Measurements from ENCODE around the gene SREBF2. TPM values are rescaled to one million over a fixed set of nuclear protein-coding genes. Genes with fewer than 3 reads are reported as not detected.

Gene SREBF2
- total RNA-seq = 100 to 1,000 TPM; 109 to 112 TPM
- 10 to 100 TPM; 14.5 to 23.6 TPM for polyA plus RNA-seq

- POLR2A ChIA-PET (ENCODE audit: partially characterized antibody) = interaction anchor here (0.6 to 6.2 kb wide), 42 partner anchors 10 to 881 kb away, joined by 3 to 139 read pairs (median 5); partner anchors contain the start of genes CCDC134, CENPM, MEI1 and NDUFA6
- peaks cover 26% of the 10 kb centered on the region for H3K4me1 ChIP-seq (ENCODE audit: insufficient read depth, low read length)
- Mint-ChIP-seq H3K4me1 (peaks cover 21 to 46% (median 31%) of the 10 kb centered on the region in 4 donors), H3K27ac (peak within 1 kb of the TSS; percentile 98 to 100 (median 99)), H3K9me3 (no peaks in the 10 kb centered on the region), H3K36me3 (peaks cover 8 to 27% of the 10 kb centered on the region in 2 donors), H3K27me3 (no peaks in the 10 kb centered on the region), H3K4me3 (peak within 1 kb of the TSS; percentile 92 to 97 (median 95))
- no peaks in the 10 kb centered on the region for H3K9me3 ChIP-seq (ENCODE audit: control insufficient read depth in 1 of 2, low read length in 2 of 2)
- DNase-seq = peak; percentile 97 to 99 (median 98)
- peak within 1 kb of the TSS; percentile 36 to 93 for H3K4me3 ChIP-seq (ENCODE audit: low read length in 2 of 2)
- CTCF ChIA-PET (ENCODE audit: partially characterized antibody) = interaction anchor here (1.0 to 3.3 kb wide), 6 partner anchors 10 to 108 kb away, joined by 3 to 18 read pairs (median 8); partner anchors contain the start of genes CCDC134 and TNFRSF13C
- H3K27me3 ChIP-seq (ENCODE audit: insufficient read depth, low read length) = no peaks in the 10 kb centered on the region
- H3K36me3 ChIP-seq (ENCODE audit: insufficient read depth, low read length) = peaks cover 11% of the 10 kb centered on the region
- intact Hi-C loops (cut with micrococcal nuclease) = loop anchor here (1.0 kb wide), 4 partner anchors 25 to 108 kb away; partner anchors contain the start of genes CCDC134 and SHISA8
- peak within 1 kb of the TSS; percentile 84 for H3K27ac ChIP-seq (ENCODE audit: low read depth, low read length)
Measured at GRCh38 chr22:41832553-41833368, at the start of gene SREBF2. Gene SREBF2, plus strand, starts transcription at chr22:41833105. Its CDS starts 166 bp downstream, at chr22:41833271.

GRCh38 chr22:41787331-41787730 lies 45.6 kb upstream of the SREBF2 start:
- peaks cover 35 to 54% of the 10 kb centered on the region in 2 donors for H3K36me3 Mint-ChIP-seq
- Histone ChIP-seq H3K9me3 (ENCODE audit: control insufficient read depth in 1 of 2, low read length in 2 of 2) (no peaks in the 10 kb centered on the region), H3K27me3 (ENCODE audit: insufficient read depth, low read length) (no peaks in the 10 kb centered on the region), H3K27ac (ENCODE audit: low read depth, low read length) (no peak overlapping the region), H3K4me3 (ENCODE audit: low read length in 2 of 2) (no peak overlapping the region), H3K4me1 (ENCODE audit: insufficient read depth, low read length) (peaks cover 50% of the 10 kb centered on the region), H3K36me3 (ENCODE audit: insufficient read depth, low read length) (peaks cover 40% of the 10 kb centered on the region)
- peak overlapping the region in 3 of 7 donors; percentile 17 to 77 (median 65) for H3K27ac Mint-ChIP-seq
- intact Hi-C loops (cut with micrococcal nuclease) = no loop called here
- no peak for DNase-seq
- no peaks in the 10 kb centered on the region for H3K9me3 Mint-ChIP-seq
- POLR2A ChIA-PET (ENCODE audit: partially characterized antibody) = interaction anchor here (0.9 to 16.2 kb wide), 2 partner anchors 11 to 45 kb away, joined by 4 to 584 read pairs; partner anchors contain the start of genes CCDC134 and SREBF2
- H3K4me1 Mint-ChIP-seq = peaks cover 26 to 57% (median 35%) of the 10 kb centered on the region in 4 donors
- H3K4me3 Mint-ChIP-seq = peak overlapping the region in 1 of 8 donors; percentile 30
- CTCF ChIA-PET (ENCODE audit: partially characterized antibody) = interaction anchor here (1.2 to 1.9 kb wide), 4 partner anchors 12 to 153 kb away, joined by 3 to 14 read pairs (median 5); partner anchors contain the start of gene CCDC134
- no peaks in the 10 kb centered on the region for H3K27me3 Mint-ChIP-seq

GRCh38 chr22:41793871-41794270 lies 39.0 kb upstream of the SREBF2 start:
- POLR2A ChIA-PET (ENCODE audit: partially characterized antibody) = interaction anchor here (1.6 to 6.4 kb wide), 2 partner anchors 13 to 132 kb away, joined by 3 to 58 read pairs; no protein-coding TSS in a partner anchor
- H3K36me3 Mint-ChIP-seq = peaks cover 43 to 59% of the 10 kb centered on the region in 2 donors

GRCh38 chr22:41798736-41799135 lies 34.2 kb upstream of the SREBF2 start:
- H3K4me3 Mint-ChIP-seq = peak overlapping the region in 3 of 8 donors; percentile 73 to 98 (median 92)
- peak overlapping the region; percentile 85 for H3K27ac ChIP-seq (ENCODE audit: low read depth, low read length)
- intact Hi-C loops (cut with micrococcal nuclease) = no loop called here

More at GRCh38 chr22:41793871-41794270, 39.0 kb upstream of the SREBF2 start:
- Mint-ChIP-seq H3K4me3 (no peak overlapping the region), H3K27ac (peak overlapping the region in 2 of 7 donors; percentile 30 to 80), H3K27me3 (no peaks in the 10 kb centered on the region), H3K9me3 (no peaks in the 10 kb centered on the region), H3K4me1 (peaks cover 7 to 13% (median 10%) of the 10 kb centered on the region in 4 donors)
- no peak overlapping the region for H3K4me3 ChIP-seq (ENCODE audit: low read length in 2 of 2)
- no peaks in the 10 kb centered on the region for H3K27me3 ChIP-seq (ENCODE audit: insufficient read depth, low read length)
- H3K36me3 ChIP-seq (ENCODE audit: insufficient read depth, low read length) = peaks cover 41% of the 10 kb centered on the region
- peaks cover 4% of the 10 kb centered on the region for H3K4me1 ChIP-seq (ENCODE audit: insufficient read depth, low read length)
- no peaks in the 10 kb centered on the region for H3K9me3 ChIP-seq (ENCODE audit: control insufficient read depth in 1 of 2, low read length in 2 of 2)
- H3K27ac ChIP-seq (ENCODE audit: low read depth, low read length) = no peak overlapping the region
- intact Hi-C loops (cut with micrococcal nuclease) = no loop called here
- CTCF ChIA-PET (ENCODE audit: partially characterized antibody) = interaction anchor here (2.3 kb wide), 1 partner anchor 12 kb away, joined by 7 read pairs; no protein-coding TSS in a partner anchor
- no peak for DNase-seq

GRCh38 chr22:41799486-41800347 lies 33.2 kb upstream of the SREBF2 start:
- peaks cover 7% of the 10 kb centered on the region for H3K36me3 ChIP-seq (ENCODE audit: insufficient read depth, low read length)
- ChIA-PET CTCF (ENCODE audit: partially characterized antibody) (interaction anchor here (0.6 to 5.2 kb wide), 16 partner anchors 13 to 150 kb away, joined by 3 to 71 read pairs (median 5); partner anchors contain the start of genes MEI1 and SREBF2), POLR2A (ENCODE audit: partially characterized antibody) (interaction anchor here (0.9 to 7.5 kb wide), 41 partner anchors 8 to 778 kb away, joined by 3 to 584 read pairs (median 7); partner anchors contain the start of genes ACO2, CENPM, MEI1 and NDUFA6)
- no peaks in the 10 kb centered on the region for H3K9me3 ChIP-seq (ENCODE audit: control insufficient read depth in 1 of 2, low read length in 2 of 2)
- H3K4me3 ChIP-seq (ENCODE audit: low read length in 2 of 2) = peak overlapping the region; percentile 91 to 92
- peak in 1 of 5 donors; percentile 12 for DNase-seq
- Mint-ChIP-seq H3K36me3 (peaks cover 5 to 31% of the 10 kb centered on the region in 2 donors), H3K4me1 (peaks cover 20 to 48% (median 33%) of the 10 kb centered on the region in 4 donors), H3K27ac (peak overlapping the region; percentile 90 to 99 (median 98)), H3K27me3 (no peaks in the 10 kb centered on the region), H3K4me3 (peak overlapping the region; percentile 91 to 98 (median 96)), H3K9me3 (peaks cover 0 to 2% (median 0%) of the 10 kb centered on the region in 8 donors)
- intact Hi-C loops (cut with micrococcal nuclease) = loop anchor here (1.0 to 5.0 kb wide), 6 partner anchors 18 to 142 kb away; partner anchors contain the start of gene MEI1
- H3K27me3 ChIP-seq (ENCODE audit: insufficient read depth, low read length) = no peaks in the 10 kb centered on the region
- H3K4me1 ChIP-seq (ENCODE audit: insufficient read depth, low read length) = peaks cover 34% of the 10 kb centered on the region
- peak overlapping the region; percentile 85 for H3K27ac ChIP-seq (ENCODE audit: low read depth, low read length)

More at GRCh38 chr22:41798736-41799135, 34.2 kb upstream of the SREBF2 start:
- CTCF ChIA-PET (ENCODE audit: partially characterized antibody) = interaction anchor here (1.1 to 5.2 kb wide), 8 partner anchors 12 to 145 kb away, joined by 3 to 71 read pairs (median 14); partner anchors contain the start of gene MEI1
- Histone ChIP-seq H3K36me3 (ENCODE audit: insufficient read depth, low read length) (peaks cover 17% of the 10 kb centered on the region), H3K27me3 (ENCODE audit: insufficient read depth, low read length) (no peaks in the 10 kb centered on the region), H3K9me3 (ENCODE audit: control insufficient read depth in 1 of 2, low read length in 2 of 2) (no peaks in the 10 kb centered on the region), H3K4me3 (ENCODE audit: low read length in 2 of 2) (no peak overlapping the region), H3K4me1 (ENCODE audit: insufficient read depth, low read length) (peaks cover 28% of the 10 kb centered on the region)
- no peak for DNase-seq
- Mint-ChIP-seq H3K4me1 (peaks cover 18 to 40% (median 28%) of the 10 kb centered on the region in 4 donors), H3K9me3 (peaks cover 0 to 2% (median 0%) of the 10 kb centered on the region in 8 donors), H3K27me3 (no peaks in the 10 kb centered on the region), H3K27ac (peak overlapping the region; percentile 61 to 99 (median 96)), H3K36me3 (peaks cover 15 to 41% of the 10 kb centered on the region in 2 donors)
- POLR2A ChIA-PET (ENCODE audit: partially characterized antibody) = interaction anchor here (1.3 to 7.5 kb wide), 10 partner anchors 7 to 148 kb away, joined by 4 to 584 read pairs (median 27); partner anchors contain the start of genes CENPM, MEI1, SNU13 and SREBF2

Measured in CD4-positive, alpha-beta memory T cell (primary cell).